BJ (cell line): Measurements from ENCODE around the gene WBP11. TPM values are rescaled to one million over a fixed set of nuclear protein-coding genes. Genes with fewer than 3 reads are reported as not detected.

Experiments used
- CTCF ChIA-PET: fragments of 350-600 bp; formaldehyde crosslinking; extraction: SDS; loops from one replicate; lab custom pipeline; 2021; ENCODE audit warnings: antibody characterized with exemption, inconsistent platforms; lab: Yijun Ruan, JAX
- POLR2A ChIA-PET: fragments of 300-600 bp; sonication (Branson Sonifier 250); formaldehyde crosslinking; extraction: SDS; loops from one replicate; lab custom pipeline; 2021; ENCODE audit warnings: antibody characterized with exemption; lab: Charles Lee
- DNase-seq: peaks from one replicate; pipeline ENCODE4 v3.0.0-alpha.2; 2011; ENCODE audit warnings: low read depth
- H3K27me3 ChIP-seq: 2 replicates; pipeline ENCODE4 v1.6.0; 2011; ENCODE audit warnings: low read length; ENCODE audit not compliant: control insufficient read depth, insufficient read depth
- H3K36me3 ChIP-seq: 2 replicates; pipeline ENCODE4 v1.5.1; 2011; ENCODE audit warnings: low read length; ENCODE audit not compliant: control insufficient read depth, insufficient read depth
- H3K4me3 ChIP-seq: 2 replicates; pipeline ENCODE4 v1.5.1; 2011; ENCODE audit warnings: low read depth, mild to moderate bottlenecking, control low read depth, low read length
- polyA plus RNA-seq: library from polyadenylated mRNA; depleted of rRNA; stranded (reverse); fragments of >200 nt; gene quantifications from 2 replicates; pipeline ENCODE4 v1.2.3, GENCODE V29; 2011
- TF ChIP-seq, protein P1 (sequence below): IDR thresholded peaks from 2 replicates; pipeline ENCODE4 v1.5.1; 2011; ENCODE audit warnings: low read depth, mild to moderate bottlenecking, control low read depth, inconsistent platforms, low read length, moderate library complexity; ENCODE audit not compliant: insufficient read depth

The WBP11 gene
- polyA plus RNA-seq, 1 experiment = 12.8 TPM

DNA sequence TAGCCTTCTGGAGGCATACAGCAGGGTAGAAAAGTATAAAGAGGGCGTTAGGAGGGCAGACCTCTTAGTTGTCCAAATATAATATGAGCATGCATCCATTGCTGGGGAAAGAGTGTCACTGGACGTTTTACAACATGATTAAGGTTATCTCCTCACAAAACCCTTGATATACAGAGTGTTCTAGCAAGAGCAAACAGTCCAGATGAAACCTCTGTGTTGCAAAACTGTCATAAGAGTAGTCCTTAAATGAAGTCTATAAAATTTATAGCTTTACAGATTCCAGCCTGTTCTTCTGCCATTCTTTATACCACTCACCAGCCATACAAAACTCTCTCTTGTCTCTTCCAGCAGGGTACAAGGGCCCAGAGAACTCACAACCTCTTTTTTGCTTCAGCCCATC lies 21.7 kb downstream of the WBP11 start:
- POLR2A ChIA-PET = no interaction called here
- DNase-seq = no peak
- TF ChIP-seq, protein P1, sequence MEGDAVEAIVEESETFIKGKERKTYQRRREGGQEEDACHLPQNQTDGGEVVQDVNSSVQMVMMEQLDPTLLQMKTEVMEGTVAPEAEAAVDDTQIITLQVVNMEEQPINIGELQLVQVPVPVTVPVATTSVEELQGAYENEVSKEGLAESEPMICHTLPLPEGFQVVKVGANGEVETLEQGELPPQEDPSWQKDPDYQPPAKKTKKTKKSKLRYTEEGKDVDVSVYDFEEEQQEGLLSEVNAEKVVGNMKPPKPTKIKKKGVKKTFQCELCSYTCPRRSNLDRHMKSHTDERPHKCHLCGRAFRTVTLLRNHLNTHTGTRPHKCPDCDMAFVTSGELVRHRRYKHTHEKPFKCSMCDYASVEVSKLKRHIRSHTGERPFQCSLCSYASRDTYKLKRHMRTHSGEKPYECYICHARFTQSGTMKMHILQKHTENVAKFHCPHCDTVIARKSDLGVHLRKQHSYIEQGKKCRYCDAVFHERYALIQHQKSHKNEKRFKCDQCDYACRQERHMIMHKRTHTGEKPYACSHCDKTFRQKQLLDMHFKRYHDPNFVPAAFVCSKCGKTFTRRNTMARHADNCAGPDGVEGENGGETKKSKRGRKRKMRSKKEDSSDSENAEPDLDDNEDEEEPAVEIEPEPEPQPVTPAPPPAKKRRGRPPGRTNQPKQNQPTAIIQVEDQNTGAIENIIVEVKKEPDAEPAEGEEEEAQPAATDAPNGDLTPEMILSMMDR = no peak
- CTCF ChIA-PET = interaction anchor here (1.3 kb wide), 1 partner anchor 11 kb away, joined by 3 read pairs; a partner anchor contains a TSS
- Histone ChIP-seq H3K36me3 (no peaks in the 10 kb centered on the region), H3K27me3 (no peaks in the 10 kb centered on the region), H3K4me3 (no peak overlapping the region)

DNA sequence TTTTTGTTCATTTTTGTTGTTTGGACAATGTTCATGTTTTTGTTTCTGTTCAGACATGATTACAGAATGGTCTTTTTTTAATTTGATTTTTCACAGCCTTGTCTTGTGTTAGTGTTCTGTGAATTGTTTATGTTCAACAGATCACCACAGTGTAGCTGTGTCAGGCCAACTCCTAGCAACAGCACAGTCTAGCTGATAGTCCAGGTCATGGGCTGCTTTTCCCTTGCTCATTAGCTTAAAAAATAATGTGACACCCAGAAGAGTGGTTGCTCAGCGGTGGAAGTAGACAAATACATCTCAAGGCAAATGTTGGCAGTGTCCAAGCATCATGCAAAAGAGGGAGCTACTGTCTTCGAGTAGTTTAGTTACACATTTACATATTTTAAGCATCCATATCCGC lies 22.4 kb downstream of the WBP11 start:
- CTCF ChIA-PET = interaction anchor here (0.7 kb wide), 1 partner anchor 215 kb away, joined by 4 read pairs; no protein-coding TSS in a partner anchor

DNA sequence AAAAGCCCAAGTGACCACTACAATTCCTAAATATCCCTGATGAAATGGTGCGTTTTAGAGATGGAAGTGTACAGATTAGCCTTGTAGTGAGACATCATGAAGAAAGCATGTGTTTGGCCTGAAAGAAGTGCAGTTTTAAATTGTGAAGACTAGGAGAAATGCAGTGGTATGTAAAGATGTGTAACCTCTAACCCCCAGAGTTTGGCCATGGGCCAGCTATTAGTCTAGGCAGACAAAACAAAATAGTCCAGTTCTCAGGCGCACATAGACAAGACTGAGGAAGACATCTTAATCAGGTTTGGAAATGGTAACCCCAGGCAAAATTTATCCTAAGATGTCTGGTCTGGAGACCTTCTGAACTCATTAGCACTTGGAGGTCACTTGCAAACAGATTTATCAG lies 23.4 kb downstream of the WBP11 start:
- ChIA-PET CTCF (no interaction called here), POLR2A (interaction anchor here (0.6 kb wide), 1 partner anchor 24 kb away, joined by 3 read pairs; the partner anchor contains the start of gene C12orf60)
- Histone ChIP-seq H3K36me3 (no peaks in the 10 kb centered on the region), H3K4me3 (no peak overlapping the region), H3K27me3 (no peaks in the 10 kb centered on the region)
- DNase-seq = no peak
- TF ChIP-seq, protein P1 = no peak

More for the DNA sequence above, 22.4 kb downstream of the WBP11 start:
- no peaks in the 10 kb centered on the region for H3K27me3 ChIP-seq
- H3K4me3 ChIP-seq = no peak overlapping the region
- TF ChIP-seq, protein P1 = no peak
- DNase-seq = no peak
- no peaks in the 10 kb centered on the region for H3K36me3 ChIP-seq
- POLR2A ChIA-PET = no interaction called here

DNA sequence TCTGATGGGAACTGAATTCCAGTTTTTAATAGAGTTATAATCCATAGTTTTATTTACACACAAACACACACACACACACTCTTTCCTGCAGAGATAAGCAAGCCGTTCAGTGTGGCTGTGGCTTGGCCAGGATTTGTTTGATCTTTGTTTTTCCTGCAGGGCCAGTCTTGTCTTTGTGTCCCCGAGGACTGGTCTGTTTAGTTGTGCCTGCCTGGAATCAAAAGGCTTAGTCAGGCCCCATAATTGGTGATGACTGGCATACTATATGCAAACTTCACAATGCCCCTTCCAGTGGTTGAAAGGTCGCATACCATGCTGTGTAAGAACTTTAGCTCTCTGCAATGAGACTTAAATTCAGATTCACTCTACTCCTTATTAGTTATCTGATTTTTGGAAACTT lies 26.0 kb downstream of the WBP11 start:
- no peak for DNase-seq
- TF ChIP-seq, protein P1 = no peak
- POLR2A ChIA-PET = no interaction called here
- H3K27me3 ChIP-seq = no peaks in the 10 kb centered on the region
- CTCF ChIA-PET = interaction anchor here (0.5 to 1.1 kb wide), 2 partner anchors 23 to 249 kb away, joined by 3 to 4 read pairs; no protein-coding TSS in a partner anchor
- no peaks in the 10 kb centered on the region for H3K36me3 ChIP-seq
- no peak overlapping the region for H3K4me3 ChIP-seq

DNA sequence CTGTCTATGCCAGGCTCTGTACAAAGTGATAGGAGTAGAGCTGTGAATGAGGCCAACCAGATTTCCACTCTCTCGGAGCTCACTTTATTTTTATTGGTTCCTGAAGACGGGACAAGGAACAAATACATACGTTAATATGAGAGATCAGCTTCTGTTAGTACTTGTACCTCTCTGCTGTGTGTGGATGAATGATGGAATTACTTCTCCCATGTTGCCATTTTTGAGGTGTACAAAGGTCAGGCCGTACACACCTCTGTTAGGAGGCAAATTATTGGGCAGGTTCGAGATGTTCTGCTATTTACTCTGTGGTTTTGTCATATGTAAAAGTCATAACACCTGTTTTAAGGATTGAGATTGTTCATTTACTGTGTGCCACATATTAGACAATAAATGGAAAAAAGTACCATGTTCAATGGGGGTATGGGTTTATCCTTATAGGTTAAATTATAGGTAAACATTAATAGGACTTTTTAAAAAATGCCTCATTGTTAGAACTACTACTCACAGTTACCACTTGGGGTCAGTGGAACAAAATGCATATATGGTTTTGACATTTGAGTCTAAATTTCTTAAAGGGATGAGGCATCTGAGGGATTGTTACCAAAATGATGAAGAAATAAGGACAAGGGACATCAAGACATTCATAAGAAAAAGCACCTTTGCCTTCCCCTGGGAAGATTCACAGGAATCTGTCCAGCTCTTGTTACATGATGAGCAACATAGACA lies 26.9 kb downstream of the WBP11 start:
- DNase-seq = no peak
- Histone ChIP-seq H3K27me3 (no peaks in the 10 kb centered on the region), H3K4me3 (peak overlapping the region; percentile 67), H3K36me3 (no peaks in the 10 kb centered on the region)
- CTCF ChIA-PET = interaction anchor here (0.5 to 1.0 kb wide), 2 partner anchors 36 to 250 kb away, joined by 3 to 5 read pairs; no protein-coding TSS in a partner anchor
- POLR2A ChIA-PET = interaction anchor here (1.7 kb wide), 1 partner anchor 27 kb away, joined by 8 read pairs; the partner anchor contains the start of genes C12orf60 and WBP11
- TF ChIP-seq, protein P1 = no peak
